K562 (cell line): ENCODE measurements around the gene TPCN1. TPM values are rescaled to one million over a fixed set of nuclear protein-coding genes. Genes with fewer than 3 reads are reported as not detected.
A peak's percentile ranks its signal among the peaks of the same experiment; 100 is the strongest.

Experiments used
- CEBPB ChIP-seq: fragments of 450-650 bp; IDR thresholded peaks from 2 replicates; pipeline ENCODE4 v1.6.1; 2016; ENCODE audit warnings: missing genetic modification characterization, missing compliant biosample characterization
- CHD4 ChIP-seq: fragments of 200-600 bp; sonication (generic); IDR thresholded peaks from 3 replicates; pipeline ENCODE4 v1.6.1; 2012; ENCODE audit warnings: low read depth, mild to moderate bottlenecking, mixed read lengths, low read length, inconsistent platforms; ENCODE audit not compliant: insufficient read depth, insufficient replicate concordance, poor library complexity, severe bottlenecking
- FOXA3 ChIP-seq, 2 experiments: fragments of 450-650 bp in 1 of 2; sonication (generic) in 1 of 2; formaldehyde crosslinking; IDR thresholded peaks in 1 of 2; conservative IDR thresholded peaks in 1 of 2; 2 replicates each; pipeline versions ENCODE4 v1.4.0 to v1.8.0; 2020 to 2022; ENCODE audit warnings: mild to moderate bottlenecking in 2 of 2, missing genetic modification reagents in 1 of 2
- MLLT1 ChIP-seq, 2 experiments: fragments of 450-650 bp; IDR thresholded peaks; 2 replicates each; pipeline ENCODE4 v1.6.1; 2016
- RUNX1 ChIP-seq: sonication (generic); IDR thresholded peaks from 2 replicates; pipeline ENCODE4 v1.6.1; 2016; ENCODE audit warnings: antibody characterized with exemption, low read depth
- SMARCE1 ChIP-seq: fragments of 450-650 bp; IDR thresholded peaks from 2 replicates; pipeline ENCODE4 v1.7.1; 2016; ENCODE audit warnings: mild to moderate bottlenecking
- SPI1 ChIP-seq: IDR thresholded peaks from 2 replicates; pipeline ENCODE4 v1.6.1; 2011; ENCODE audit warnings: low read depth, low read length, control low read depth, borderline replicate concordance
- TEAD1 ChIP-seq, 2 experiments: fragments of 450-650 bp in 1 of 2; sonication (generic) in 1 of 2; formaldehyde crosslinking; IDR thresholded peaks; 2 replicates each; pipeline versions ENCODE4 v1.4.0 to v1.8.0; 2020 to 2022; ENCODE audit warnings: mild to moderate bottlenecking in 2 of 2, missing genetic modification reagents in 1 of 2
- ZNF79 ChIP-seq: fragments of 250-450 bp; sonication (Bioruptor Pico); IDR thresholded peaks from 2 replicates; pipeline ENCODE4 v1.4.0; 2020; ENCODE audit warnings: low read depth, mild to moderate bottlenecking, moderate library complexity
- polyA plus RNA-seq, 8 experiments: library from polyadenylated mRNA; depleted of rRNA in 4 of 8; stranded (reverse) in 5 of 8; unstranded in 3 of 8; fragments of >200 nt; fragmentation: Nextera tagmentation in 2 of 8; fragmentation: Illumina TruSeq in 1 of 8; extraction: Ambion mirVana in 2 of 8; extraction: Trizol in 1 of 8; gene quantifications; 2 replicates each; pipeline versions ENCODE4 v1.2.1 to v1.2.3, GENCODE V29; 2011 to 2014; ENCODE audit warnings: inconsistent platforms in 1 of 8, missing spikeins in 1 of 8
- total RNA-seq, 7 experiments: library from RNA; depleted of rRNA in 6 of 7; stranded (reverse); fragments of >200 nt in 6 of 7; fragmentation: Illumina TruSeq in 2 of 7; extraction: Trizol in 2 of 7; gene quantifications; 2 replicates each; pipeline versions ENCODE4 v1.2.1 to v1.2.3, GENCODE V29; 2011 to 2021; ENCODE audit warnings: low replicate concordance in 1 of 7

TPCN1 gene
- total and polyA plus RNA-seq, 9 of the 15 experiments (the other 6 are each of a cell fraction or from before 2014, with no cell fraction given), result 0.80 to 23.8 (median 7.4) TPM

GRCh38 chr12:113302886-113303640 lies 81.8 kb downstream of the TPCN1 start (continued):
- TF ChIP-seq CEBPB (tag) (no peak), MLLT1 (IDR thresholded peaks at IDR 0.05) (peak in 1 of 2 experiments; percentile 73; a peak in 1 of 4 replicates), TEAD1 (CRISPR knock-in tag; IDR thresholded peaks at IDR 0.05) (no peak), SPI1 (peak; percentile 59; the same call in 1 of the 2 replicates), CHD4 (no peak), SMARCE1 (peak; percentile 66; the same call in 1 of the 2 replicates), ZNF79 (CRISPR knock-in tag) (no peak), RUNX1 (no peak), FOXA3 (CRISPR knock-in tag; conservative IDR thresholded peaks at IDR 0.05 in 1 of 2, IDR thresholded peaks at IDR 0.05 in 1 of 2) (no peak)
